HUES48 (cell line): ENCODE measurements around the gene GOLPH3L.
"Not testable (repeated sequence)": the region's sequence is repeated elsewhere in the genome, so short reads cannot be mapped to it uniquely, and the experiment has no call there.

Source experiments
- H3K27ac ChIP-seq: one replicate; pipeline ENCODE4 v1.7.0; 2013; ENCODE audit warnings: low read depth, low read length, inconsistent platforms
- H3K27me3 ChIP-seq: 2 replicates; pipeline ENCODE4 v1.6.1; 2013; ENCODE audit warnings: mild to moderate bottlenecking, low read length; ENCODE audit not compliant: control insufficient read depth, insufficient read depth
- H3K36me3 ChIP-seq: 2 replicates; pipeline ENCODE4 v1.6.1; 2013; ENCODE audit warnings: low read length; ENCODE audit not compliant: control insufficient read depth, insufficient read depth
- H3K4me1 ChIP-seq: 2 replicates; pipeline ENCODE4 v1.6.1; 2013; ENCODE audit warnings: mild to moderate bottlenecking, low read length; ENCODE audit not compliant: control insufficient read depth, insufficient read depth
- H3K4me3 ChIP-seq: 2 replicates; pipeline ENCODE4 v1.5.1; 2013; ENCODE audit warnings: mild to moderate bottlenecking, low read depth, low read length
- H3K9ac ChIP-seq: 2 replicates; pipeline ENCODE4 v1.6.1; 2013; ENCODE audit warnings: mild to moderate bottlenecking, low read depth, low read length, moderate library complexity
- H3K9me3 ChIP-seq: 2 replicates; pipeline ENCODE4 v1.6.1; 2013; ENCODE audit warnings: low read length; ENCODE audit not compliant: control insufficient read depth, insufficient read depth

GOLPH3L gene

GRCh38 chr1:150629115-150629928, 67.6 kb downstream of the GOLPH3L start, which contains the start of gene ENSA:
TSS of gene ENSA (minus strand) at chr1:150629612. CDS start at chr1:150629470, 142 bp downstream.
- peak within 1 kb of the TSS; percentile 95 for H3K27ac ChIP-seq
- H3K36me3 ChIP-seq: peaks cover 38% of the 10 kb centered on the region
- no peaks in the 10 kb centered on the region for H3K9me3 ChIP-seq
- peak within 1 kb of the TSS; percentile 86 for H3K9ac ChIP-seq
- H3K27me3 ChIP-seq: no peaks in the 10 kb centered on the region
- H3K4me3 ChIP-seq: peak within 1 kb of the TSS; percentile 92
- peaks cover 26% of the 10 kb centered on the region for H3K4me1 ChIP-seq

- Histone ChIP-seq H3K4me3 (peak overlapping the region; percentile 92), H3K9ac (peak overlapping the region; percentile 75), H3K27me3 (no peaks in the 10 kb centered on the region), H3K27ac (peak overlapping the region; percentile 95), H3K9me3 (no peaks in the 10 kb centered on the region), H3K4me1 (peaks cover 24% of the 10 kb centered on the region), H3K36me3 (peaks cover 43% of the 10 kb centered on the region)
Measured at GRCh38 chr1:150628766-150629114, 68.2 kb downstream of the GOLPH3L start.

GRCh38 chr1:150627826-150628410, 69.0 kb downstream of the GOLPH3L start:
- peaks cover 25% of the 10 kb centered on the region for H3K4me1 ChIP-seq
- H3K9ac ChIP-seq: peak overlapping the region; percentile 75
- no peaks in the 10 kb centered on the region for H3K9me3 ChIP-seq
- H3K36me3 ChIP-seq: peaks cover 52% of the 10 kb centered on the region
- H3K4me3 ChIP-seq: peak overlapping the region; percentile 92
- peak overlapping the region; percentile 95 for H3K27ac ChIP-seq
- no peaks in the 10 kb centered on the region for H3K27me3 ChIP-seq

GRCh38 chr1:150626150-150626549, 70.8 kb downstream of the GOLPH3L start:
- Histone ChIP-seq H3K9me3 (no peaks in the 10 kb centered on the region), H3K4me3 (no peak overlapping the region), H3K27me3 (no peaks in the 10 kb centered on the region), H3K4me1 (peaks cover 24% of the 10 kb centered on the region), H3K36me3 (peaks cover 68% of the 10 kb centered on the region), H3K9ac (no peak overlapping the region), H3K27ac (no peak overlapping the region)

GRCh38 chr1:150624546-150624945, 72.4 kb downstream of the GOLPH3L start:
- not testable (repeated sequence) for H3K9me3 ChIP-seq, H3K9ac ChIP-seq, H3K27ac ChIP-seq, H3K4me3 ChIP-seq, H3K27me3 ChIP-seq
- Histone ChIP-seq H3K36me3 (peaks cover 84% of the 10 kb centered on the region), H3K4me1 (peaks cover 23% of the 10 kb centered on the region)

- H3K9ac ChIP-seq, H3K9me3 ChIP-seq, H3K27me3 ChIP-seq, H3K4me3 ChIP-seq, H3K27ac ChIP-seq: not testable (repeated sequence)
- Histone ChIP-seq H3K4me1 (peaks cover 23% of the 10 kb centered on the region), H3K36me3 (peaks cover 88% of the 10 kb centered on the region)
Measured at GRCh38 chr1:150624134-150624533, 72.8 kb downstream of the GOLPH3L start.

- no peaks in the 10 kb centered on the region for H3K27me3 ChIP-seq
- no peak overlapping the region for H3K4me3 ChIP-seq
- H3K9me3 ChIP-seq: no peaks in the 10 kb centered on the region
- H3K9ac ChIP-seq: no peak overlapping the region
- peak overlapping the region; percentile 39 for H3K27ac ChIP-seq
- peaks cover 90% of the 10 kb centered on the region for H3K36me3 ChIP-seq
- peaks cover 13% of the 10 kb centered on the region; the same call in 1 of the 2 replicates for H3K4me1 ChIP-seq
Measured at GRCh38 chr1:150622303-150622975, 74.5 kb downstream of the GOLPH3L start.

- Histone ChIP-seq H3K27ac (peak overlapping the region; percentile 39), H3K27me3 (no peaks in the 10 kb centered on the region), H3K9ac (no peak overlapping the region), H3K9me3 (no peaks in the 10 kb centered on the region), H3K4me3 (no peak overlapping the region), H3K36me3 (peaks cover 89% of the 10 kb centered on the region), H3K4me1 (peaks cover 13% of the 10 kb centered on the region; the same call in 1 of the 2 replicates)
Measured at GRCh38 chr1:150621497-150622302, 75.3 kb downstream of the GOLPH3L start.

- H3K27ac ChIP-seq: no peak overlapping the region
- no peak overlapping the region for H3K9ac ChIP-seq
- peaks cover 13% of the 10 kb centered on the region; the same call in 1 of the 2 replicates for H3K4me1 ChIP-seq
- no peaks in the 10 kb centered on the region for H3K27me3 ChIP-seq
- peaks cover 88% of the 10 kb centered on the region for H3K36me3 ChIP-seq
- H3K4me3 ChIP-seq: no peak overlapping the region
- H3K9me3 ChIP-seq: no peaks in the 10 kb centered on the region
Measured at GRCh38 chr1:150620919-150621318, 76.0 kb downstream of the GOLPH3L start.

GRCh38 chr1:150619576-150620509, 77.1 kb downstream of the GOLPH3L start:
- H3K4me1 ChIP-seq: peaks cover 13% of the 10 kb centered on the region; the same call in 1 of the 2 replicates
- H3K27me3 ChIP-seq: no peaks in the 10 kb centered on the region
- H3K4me3 ChIP-seq: no peak overlapping the region
- no peak overlapping the region for H3K27ac ChIP-seq
- H3K36me3 ChIP-seq: peaks cover 86% of the 10 kb centered on the region
- no peak overlapping the region for H3K9ac ChIP-seq
- H3K9me3 ChIP-seq: no peaks in the 10 kb centered on the region
